NCI-H1105 (cell line): ENCODE data around the gene MST1.

Source experiments
- DNase-seq: peaks from one replicate; lab custom pipeline; 2025; lab: John Stamatoyannopoulos, UW

Gene MST1

GRCh38 chr3:49655731-49656285 lies 33.5 kb downstream of the MST1 start:
- no peak for DNase-seq

GRCh38 chr3:49654955-49655556 lies 34.2 kb downstream of the MST1 start:
- peak; percentile 69 for DNase-seq

GRCh38 chr3:49654176-49654825 lies 35.0 kb downstream of the MST1 start:
- DNase-seq: no peak

- DNase-seq: no peak
Measured at GRCh38 chr3:49653621-49654020, 35.7 kb downstream of the MST1 start.

GRCh38 chr3:49652903-49653415 lies 36.3 kb downstream of the MST1 start:
- DNase-seq: no peak

- no peak for DNase-seq
Measured at GRCh38 chr3:49652218-49652902, 36.9 kb downstream of the MST1 start.

- no peak for DNase-seq
Measured at GRCh38 chr3:49650637-49651036, 38.6 kb downstream of the MST1 start.

- DNase-seq: no peak
Measured at GRCh38 chr3:49650177-49650576, 39.1 kb downstream of the MST1 start.

- no peak for DNase-seq
Measured at GRCh38 chr3:49649576-49649975, 39.7 kb downstream of the MST1 start.

GRCh38 chr3:49648354-49649019 lies 40.8 kb downstream of the MST1 start:
- no peak for DNase-seq

GRCh38 chr3:49647741-49648140 lies 41.5 kb downstream of the MST1 start:
- no peak for DNase-seq

GRCh38 chr3:49646236-49646635 lies 43.0 kb downstream of the MST1 start:
- no peak for DNase-seq

GRCh38 chr3:49644684-49645083 lies 44.6 kb downstream of the MST1 start:
- DNase-seq: no peak

GRCh38 chr3:49642708-49643145 lies 46.5 kb downstream of the MST1 start:
- DNase-seq: no peak

- DNase-seq: no peak
Measured at GRCh38 chr3:49641921-49642707, 47.2 kb downstream of the MST1 start.

- DNase-seq: no peak
Measured at GRCh38 chr3:49641292-49641691, 48.0 kb downstream of the MST1 start.

- no peak for DNase-seq
Measured at GRCh38 chr3:49639551-49639950, 49.7 kb downstream of the MST1 start.

GRCh38 chr3:49638445-49638844 lies 50.8 kb downstream of the MST1 start:
- no peak for DNase-seq

- no peak for DNase-seq
Measured at GRCh38 chr3:49636883-49637609, 52.2 kb downstream of the MST1 start.

GRCh38 chr3:49634736-49635135 lies 54.5 kb downstream of the MST1 start:
- DNase-seq: no peak
